PFSK-1 (cell line): ENCODE results near the gene PLCXD3.

Source experiments
- FOXP2 ChIP-seq: optimal IDR thresholded peaks from 2 replicates; pipeline ENCODE3; 2011; ENCODE audit warnings: borderline replicate concordance, control low read depth, inconsistent platforms; ENCODE audit not compliant: insufficient read depth; ENCODE audit errors: extremely low read length, extremely low read depth
- POLR2AphosphoS5 ChIP-seq: IDR thresholded peaks from 2 replicates; pipeline ENCODE4 v1.6.1; 2012; ENCODE audit warnings: low read depth, mild to moderate bottlenecking, control low read depth, low read length, moderate library complexity
- SIN3A ChIP-seq: IDR thresholded peaks from 2 replicates; pipeline ENCODE4 v1.6.1; 2012; ENCODE audit warnings: mild to moderate bottlenecking, low read length, moderate library complexity, borderline replicate concordance; ENCODE audit not compliant: insufficient read depth
- TAF1 ChIP-seq: IDR thresholded peaks from 2 replicates; pipeline ENCODE4 v1.6.1; 2012; ENCODE audit warnings: low read length, control low read depth, borderline replicate concordance; ENCODE audit not compliant: insufficient read depth
- TF ChIP-seq, protein P1 (sequence below), 2 experiments: IDR thresholded peaks; 2 replicates each; pipeline versions ENCODE4 v1.6.1 to v1.8.0; 2011 to 2012; ENCODE audit warnings: low read depth in 2 of 2, low read length in 2 of 2, control low read depth in 1 of 2, inconsistent platforms in 1 of 2, mild to moderate bottlenecking in 1 of 2, moderate library complexity in 1 of 2; ENCODE audit not compliant: insufficient read depth in 1 of 2

The PLCXD3 gene

DNA sequence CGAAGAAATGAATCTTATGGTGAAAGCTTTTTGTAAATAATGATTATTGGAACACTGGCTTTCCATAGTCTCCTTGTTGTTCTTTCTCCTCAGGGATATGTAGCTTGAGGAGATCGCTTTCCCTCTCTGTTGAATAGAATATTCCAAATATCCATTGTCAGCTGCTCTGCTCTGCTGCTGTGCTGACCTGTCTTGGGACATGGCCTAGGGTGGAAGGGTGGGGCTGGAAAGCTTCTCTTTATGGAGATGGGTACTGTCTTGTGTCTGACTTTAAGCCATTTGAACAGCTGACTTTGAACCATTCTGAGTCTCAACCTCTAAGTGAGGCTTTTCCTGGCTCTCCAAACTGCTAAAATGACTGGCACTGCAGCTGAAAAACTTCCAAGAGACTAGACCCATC lies 135.8 kb downstream of the PLCXD3 start:
- no peak for TF ChIP-seq POLR2AphosphoS5
- no peak for TF ChIP-seq SIN3A
- TF ChIP-seq FOXP2, result no peak
- TF ChIP-seq TAF1, result no peak
- TF ChIP-seq, protein P1, sequence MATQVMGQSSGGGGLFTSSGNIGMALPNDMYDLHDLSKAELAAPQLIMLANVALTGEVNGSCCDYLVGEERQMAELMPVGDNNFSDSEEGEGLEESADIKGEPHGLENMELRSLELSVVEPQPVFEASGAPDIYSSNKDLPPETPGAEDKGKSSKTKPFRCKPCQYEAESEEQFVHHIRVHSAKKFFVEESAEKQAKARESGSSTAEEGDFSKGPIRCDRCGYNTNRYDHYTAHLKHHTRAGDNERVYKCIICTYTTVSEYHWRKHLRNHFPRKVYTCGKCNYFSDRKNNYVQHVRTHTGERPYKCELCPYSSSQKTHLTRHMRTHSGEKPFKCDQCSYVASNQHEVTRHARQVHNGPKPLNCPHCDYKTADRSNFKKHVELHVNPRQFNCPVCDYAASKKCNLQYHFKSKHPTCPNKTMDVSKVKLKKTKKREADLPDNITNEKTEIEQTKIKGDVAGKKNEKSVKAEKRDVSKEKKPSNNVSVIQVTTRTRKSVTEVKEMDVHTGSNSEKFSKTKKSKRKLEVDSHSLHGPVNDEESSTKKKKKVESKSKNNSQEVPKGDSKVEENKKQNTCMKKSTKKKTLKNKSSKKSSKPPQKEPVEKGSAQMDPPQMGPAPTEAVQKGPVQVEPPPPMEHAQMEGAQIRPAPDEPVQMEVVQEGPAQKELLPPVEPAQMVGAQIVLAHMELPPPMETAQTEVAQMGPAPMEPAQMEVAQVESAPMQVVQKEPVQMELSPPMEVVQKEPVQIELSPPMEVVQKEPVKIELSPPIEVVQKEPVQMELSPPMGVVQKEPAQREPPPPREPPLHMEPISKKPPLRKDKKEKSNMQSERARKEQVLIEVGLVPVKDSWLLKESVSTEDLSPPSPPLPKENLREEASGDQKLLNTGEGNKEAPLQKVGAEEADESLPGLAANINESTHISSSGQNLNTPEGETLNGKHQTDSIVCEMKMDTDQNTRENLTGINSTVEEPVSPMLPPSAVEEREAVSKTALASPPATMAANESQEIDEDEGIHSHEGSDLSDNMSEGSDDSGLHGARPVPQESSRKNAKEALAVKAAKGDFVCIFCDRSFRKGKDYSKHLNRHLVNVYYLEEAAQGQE (IDR thresholded peaks at IDR 0.05; ENCODE audit: insufficient read depth in 1 of 2, low read depth in 2 of 2, low read length in 2 of 2), result no peak

GRCh38 chr5:41373230-41373629 lies 137.2 kb downstream of the PLCXD3 start:
- TF ChIP-seq, protein P1 (IDR thresholded peaks at IDR 0.05; ENCODE audit: insufficient read depth in 1 of 2, low read depth in 2 of 2, low read length in 2 of 2), result no peak
- no peak for TF ChIP-seq TAF1
- no peak for TF ChIP-seq POLR2AphosphoS5
- TF ChIP-seq SIN3A, result no peak
- no peak for TF ChIP-seq FOXP2

GRCh38 chr5:41371738-41372137 lies 138.7 kb downstream of the PLCXD3 start:
- no peak for TF ChIP-seq POLR2AphosphoS5
- TF ChIP-seq, protein P1 (IDR thresholded peaks at IDR 0.05; ENCODE audit: insufficient read depth in 1 of 2, low read depth in 2 of 2, low read length in 2 of 2), result no peak
- no peak for TF ChIP-seq SIN3A
- no peak for TF ChIP-seq TAF1
- TF ChIP-seq FOXP2, result no peak

GRCh38 chr5:41370482-41370881 lies 139.9 kb downstream of the PLCXD3 start:
- TF ChIP-seq TAF1, result no peak
- TF ChIP-seq FOXP2, result no peak
- TF ChIP-seq POLR2AphosphoS5, result no peak
- TF ChIP-seq, protein P1 (IDR thresholded peaks at IDR 0.05; ENCODE audit: insufficient read depth in 1 of 2, low read depth in 2 of 2, low read length in 2 of 2), result no peak
- TF ChIP-seq SIN3A, result no peak

GRCh38 chr5:41369799-41370198 lies 140.6 kb downstream of the PLCXD3 start:
- TF ChIP-seq SIN3A, result no peak
- TF ChIP-seq TAF1, result no peak
- TF ChIP-seq, protein P1 (IDR thresholded peaks at IDR 0.05; ENCODE audit: insufficient read depth in 1 of 2, low read depth in 2 of 2, low read length in 2 of 2), result no peak
- TF ChIP-seq POLR2AphosphoS5, result no peak
